OCI-M1 (cell line): Measurements from ENCODE around the gene SLC39A13.

ENCODE experiments used
- DNase-seq: peaks from one replicate; lab custom pipeline; 2025; lab: John Stamatoyannopoulos, UW

SLC39A13 gene

GRCh38 chr11:47403135-47403534 is 5.3 kb upstream of the SLC39A13 start:
- no peak for DNase-seq

- no peak for DNase-seq
These were observed 4.8 kb upstream of the SLC39A13 start for GRCh38 chr11:47403571-47403970.

GRCh38 chr11:47406896-47407745 is 1.3 kb upstream of the SLC39A13 start:
- peak; percentile 62 for DNase-seq

GRCh38 chr11:47408598-47409439 is 429 bp downstream of the SLC39A13 start:
- no peak for DNase-seq

- no peak for DNase-seq
These were observed 1.3 kb downstream of the SLC39A13 start for GRCh38 chr11:47409440-47410369.

- DNase-seq, result no peak
These were observed 2.2 kb downstream of the SLC39A13 start for GRCh38 chr11:47410370-47411264.

- peak; percentile 70 for DNase-seq
These were observed 3.7 kb downstream of the SLC39A13 start for GRCh38 chr11:47411884-47412746.

- DNase-seq, result no peak
These were observed 5.0 kb downstream of the SLC39A13 start for GRCh38 chr11:47413351-47413750.

- DNase-seq, result no peak
These were observed 5.7 kb downstream of the SLC39A13 start for GRCh38 chr11:47413908-47414684.

- no peak for DNase-seq
These were observed 6.3 kb downstream of the SLC39A13 start for GRCh38 chr11:47414685-47415070.

GRCh38 chr11:47415091-47415854 is 6.9 kb downstream of the SLC39A13 start:
- DNase-seq, result no peak

GRCh38 chr11:47415949-47416472 is 7.6 kb downstream of the SLC39A13 start:
- no peak for DNase-seq

- DNase-seq, result no peak
These were observed 9.3 kb downstream of the SLC39A13 start for GRCh38 chr11:47417712-47418111.

- no peak for DNase-seq
These were observed 10.3 kb downstream of the SLC39A13 start for GRCh38 chr11:47418454-47419259.

GRCh38 chr11:47425611-47426010 is 17.2 kb downstream of the SLC39A13 start:
- no peak for DNase-seq

GRCh38 chr11:47426062-47426956 is 17.9 kb downstream of the SLC39A13 start, which contains the start of gene PSMC3:
Gene PSMC3, minus strand, starts transcription at chr11:47426439. Its CDS starts 160 bp downstream, at chr11:47426279.
- DNase-seq, result peak; percentile 98
